IMR-90 (cell line): ENCODE results near the gene AKT3. TPM values are rescaled to one million over a fixed set of nuclear protein-coding genes. Genes with fewer than 3 reads are reported as not detected.

Experiments used
- ATAC-seq: fragments of 200-7000 bp; cut with Tn5 transposase; 2 replicates; pipeline ENCODE4 v1.9.1; 2020; ENCODE audit warnings: low read depth, mild to moderate bottlenecking, moderate library complexity
- BruUV-seq: library from RNA; stranded (reverse); fragments of 400-500 nt; replicated peaks from 2 replicates; lab custom pipeline; 2021; lab: Mats Ljungman, UMichigan
- CTCF ChIA-PET: fragments of 300-600 bp; formaldehyde crosslinking; extraction: SDS; loops from one replicate; lab custom pipeline; 2021; ENCODE audit warnings: antibody characterized with exemption; lab: Yijun Ruan, JAX
- POLR2A ChIA-PET: fragments of 300-600 bp; sonication (Branson Sonifier 250); formaldehyde crosslinking; loops from one replicate; lab custom pipeline; 2022; ENCODE audit warnings: antibody characterized with exemption; ENCODE audit not compliant: unreplicated experiment; lab: Charles Lee
- DNase-seq: peaks from one replicate; pipeline ENCODE4 v3.0.0; 2013
- H2AFZ ChIP-seq: replicated peaks from 2 replicates; pipeline ENCODE3; 2013; ENCODE audit warnings: low read length, mild to moderate bottlenecking; ENCODE audit not compliant: poor library complexity
- H2AK5ac ChIP-seq: 2 replicates; pipeline ENCODE4 v1.6.1; 2013; ENCODE audit warnings: low read depth, low read length, inconsistent platforms
- H2AK9ac ChIP-seq: replicated peaks from 2 replicates; pipeline ENCODE3; 2013; ENCODE audit warnings: mild to moderate bottlenecking, low read depth, low read length, moderate library complexity; ENCODE audit not compliant: poor library complexity
- H2BK120ac ChIP-seq: 2 replicates; pipeline ENCODE4 v1.6.1; 2013; ENCODE audit warnings: low read depth, low read length, inconsistent platforms
- H2BK15ac ChIP-seq: 3 replicates; pipeline ENCODE4 v1.6.1; 2013; ENCODE audit warnings: low read depth, low read length, inconsistent platforms
- H2BK20ac ChIP-seq: 2 replicates; pipeline ENCODE4 v1.6.1; 2013; ENCODE audit warnings: low read depth, mild to moderate bottlenecking, inconsistent platforms, low read length, moderate library complexity
- H2BK5ac ChIP-seq: 2 replicates; pipeline ENCODE4 v1.6.1; 2013; ENCODE audit warnings: mild to moderate bottlenecking, low read depth, low read length, inconsistent platforms; ENCODE audit not compliant: poor library complexity, severe bottlenecking
- H3K14ac ChIP-seq: replicated peaks from 2 replicates; pipeline ENCODE4 v1.6.1; 2013; ENCODE audit warnings: low read depth, low read length, inconsistent platforms
- H3K18ac ChIP-seq: 2 replicates; pipeline ENCODE4 v1.6.1; 2013; ENCODE audit warnings: low read depth, low read length, control low read depth
- H3K23ac ChIP-seq: 2 replicates; pipeline ENCODE4 v1.6.1; 2013; ENCODE audit warnings: low read depth, low read length, inconsistent platforms
- H3K27ac ChIP-seq: 2 replicates; pipeline ENCODE4 v1.5.1; 2013; ENCODE audit warnings: mild to moderate bottlenecking, control low read depth, low read length; ENCODE audit not compliant: insufficient read depth
- H3K27me3 ChIP-seq: 2 replicates; pipeline ENCODE4 v1.6.1; 2013; ENCODE audit warnings: low read length; ENCODE audit not compliant: control insufficient read depth, insufficient read depth
- H3K36me3 ChIP-seq: 2 replicates; pipeline ENCODE4 v1.6.1; 2013; ENCODE audit warnings: low read length, mixed read lengths; ENCODE audit not compliant: control insufficient read depth, insufficient read depth
- H3K4ac ChIP-seq: 2 replicates; pipeline ENCODE4 v1.6.1; 2013; ENCODE audit warnings: low read depth, low read length, inconsistent platforms
- H3K4me1 ChIP-seq: 2 replicates; pipeline ENCODE4 v1.6.1; 2013; ENCODE audit warnings: low read length, mixed read lengths; ENCODE audit not compliant: control insufficient read depth, insufficient read depth
- H3K4me2 ChIP-seq: 2 replicates; pipeline ENCODE4 v1.6.1; 2013; ENCODE audit warnings: low read depth, mild to moderate bottlenecking, control low read depth, low read length, moderate library complexity
- H3K4me3 ChIP-seq: 2 replicates; pipeline ENCODE4 v1.5.1; 2013; ENCODE audit warnings: low read depth, mild to moderate bottlenecking, control low read depth, low read length, moderate library complexity; ENCODE audit not compliant: insufficient read depth
- H3K56ac ChIP-seq: 2 replicates; pipeline ENCODE4 v1.6.1; 2013; ENCODE audit warnings: low read length, inconsistent platforms; ENCODE audit not compliant: insufficient read depth; ENCODE audit errors: extremely low read depth
- H3K79me1 ChIP-seq, 2 experiments: 2 replicates each; pipeline ENCODE4 v1.6.1; 2013; ENCODE audit warnings: low read length in 2 of 2, inconsistent platforms in 1 of 2, low read depth in 1 of 2
- H3K9ac ChIP-seq: 2 replicates; pipeline ENCODE4 v1.6.1; 2013; ENCODE audit warnings: low read depth, low read length, control low read depth
- H3K9me1 ChIP-seq: 2 replicates; pipeline ENCODE4 v1.6.1; 2013; ENCODE audit warnings: low read length, inconsistent platforms; ENCODE audit not compliant: insufficient read depth
- H3K9me3 ChIP-seq: 2 replicates; pipeline ENCODE4 v1.6.1; 2013; ENCODE audit warnings: low read length; ENCODE audit not compliant: control insufficient read depth, insufficient read depth
- H4K20me1 ChIP-seq: 2 replicates; pipeline ENCODE4 v1.6.1; 2013; ENCODE audit warnings: low read length, inconsistent platforms; ENCODE audit not compliant: insufficient read depth
- H4K5ac ChIP-seq: 2 replicates; pipeline ENCODE4 v1.6.1; 2013; ENCODE audit warnings: mild to moderate bottlenecking, low read depth, low read length, control low read depth
- H4K8ac ChIP-seq, 2 experiments: 2 replicates each; pipeline ENCODE4 v1.6.1; 2013; ENCODE audit warnings: low read depth in 2 of 2, low read length in 2 of 2, control low read depth in 1 of 2, inconsistent platforms in 1 of 2
- H4K91ac ChIP-seq: 2 replicates; pipeline ENCODE4 v1.6.1; 2013; ENCODE audit warnings: low read depth, low read length, inconsistent platforms; ENCODE audit not compliant: insufficient read depth
- MAFK ChIP-seq: IDR thresholded peaks from 2 replicates; pipeline ENCODE4 v1.6.1; 2012; ENCODE audit warnings: low read depth, low read length, improper control_type of control experiment
- RCOR1 ChIP-seq: IDR thresholded peaks from 2 replicates; pipeline ENCODE4 v1.6.1; 2012; ENCODE audit warnings: mild to moderate bottlenecking, low read length, improper control_type of control experiment; ENCODE audit not compliant: insufficient replicate concordance
- WGBS, 2 experiments: methylation state at CpG; one replicate each; pipeline versions ENCODE4 v1.1.5 to v1.1.7; 2013; ENCODE audit warnings: missing lambda C conversion rate in 2 of 2; ENCODE audit not compliant: insufficient read length in 1 of 2; ENCODE audit errors: extremely low coverage in 2 of 2; 5-methylcytosine and 5-hydroxymethylcytosine counted together
- dilution Hi-C: fragments of 300-500 bp; cut with HindIII; formaldehyde crosslinking; loops from one replicate; pipeline ENCODE4 v1.14.3; 2018; ENCODE audit warnings: low sequenced_read_pairs; ENCODE audit not compliant: unreplicated experiment
- in situ Hi-C: fragments of 300-500 bp; cut with MboI; formaldehyde crosslinking; loops from 3 replicates; pipeline ENCODE4 v1.14.3; 2019; ENCODE audit warnings: low sequenced_read_pairs, inconsistent platforms, mixed read lengths
- intact Hi-C: fragments of 100-400 bp; cut with micrococcal nuclease; formaldehyde crosslinking; loops from 2 replicates; pipeline ENCODE4 v1.10.0; 2022
- polyA plus RNA-seq, 3 experiments: library from polyadenylated mRNA; depleted of rRNA; stranded (reverse); fragments of >200 nt; gene quantifications; 2 replicates each; pipeline ENCODE4 v1.2.3, GENCODE V29; 2012; ENCODE audit warnings: low replicate concordance in 1 of 3
- total RNA-seq: library from RNA; depleted of rRNA; stranded (reverse); fragments of >200 nt; gene quantifications from 2 replicates; pipeline ENCODE4 v1.2.3, GENCODE V29; 2012

The AKT3 gene
- total and polyA plus RNA-seq, 2 of the 4 experiments (the other 2 are of a cell fraction): 15.2 to 19.4 TPM

DNA sequence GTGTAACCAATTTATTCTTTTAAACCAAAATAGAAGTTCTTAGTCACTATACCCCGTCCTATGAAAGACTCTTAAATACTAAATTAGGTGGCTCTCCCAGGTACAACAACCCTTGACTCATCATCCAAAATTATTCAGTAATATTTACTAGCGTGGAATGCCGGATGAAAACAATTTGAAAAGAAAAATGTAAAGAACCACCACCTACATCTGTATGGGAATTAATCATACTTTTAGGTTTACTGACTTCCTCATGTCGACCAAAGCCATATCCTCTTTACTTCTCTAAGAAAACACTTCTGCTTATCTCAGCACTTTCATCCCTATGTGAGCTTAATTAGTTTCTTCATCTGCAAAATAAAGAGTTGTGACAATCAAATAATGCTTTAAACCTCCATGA, 139.6 kb downstream of the AKT3 start:
- Histone ChIP-seq H3K79me1 (peaks cover 11 to 40% of the 10 kb centered on the region in 2 experiments; a peak in 3 of 4 replicates), H2BK15ac (no peak overlapping the region), H3K9me1 (peaks cover 4% of the 10 kb centered on the region; the same call in 1 of the 2 replicates), H3K18ac (no peak overlapping the region), H3K56ac (no peak overlapping the region), H2AFZ (no peak overlapping the region), H4K91ac (no peak overlapping the region), H3K9ac (no peak overlapping the region), H4K20me1 (no peaks in the 10 kb centered on the region), H3K14ac (no peak overlapping the region), H3K27me3 (no peaks in the 10 kb centered on the region), H2BK5ac (no peak overlapping the region), H3K27ac (no peak overlapping the region), H2AK9ac (no peak overlapping the region), H3K4me2 (no peak overlapping the region), H3K4ac (no peak overlapping the region), H2AK5ac (no peak overlapping the region), H3K4me1 (peaks cover 3% of the 10 kb centered on the region), H3K36me3 (peaks cover 3% of the 10 kb centered on the region; the same call in 1 of the 2 replicates), H2BK120ac (no peak overlapping the region), H3K9me3 (no peaks in the 10 kb centered on the region), H4K5ac (no peak overlapping the region), H2BK20ac (no peak overlapping the region), H3K4me3 (no peak overlapping the region), H4K8ac (no peak overlapping the region; a peak in 1 of 4 replicates), H3K23ac (no peak overlapping the region)
- DNase-seq (no peak), ATAC-seq (no peak)
- peak; percentile 87 for TF ChIP-seq MAFK
- no peak for TF ChIP-seq RCOR1
- WGBS, 2 experiments: no CpG with 5 or more reads among the region's 4 CpGs
- CTCF ChIA-PET: no interaction called here
- dilution Hi-C loops: no loop called here
- POLR2A ChIA-PET: no interaction called here
- in situ Hi-C loops: no loop called here
- intact Hi-C loops: loop anchor here (10.0 kb wide), 2 partner anchors 214 to 734 kb away; no protein-coding TSS in a partner anchor
- no TSS peak for BruUV-seq
